Measurements from ENCODE around the gene ANO4. TPM values are rescaled to one million over a fixed set of nuclear protein-coding genes. Genes with fewer than 3 reads are reported as not detected.
"Not testable (repeated sequence)": the region's sequence is repeated elsewhere in the genome, so short reads cannot be mapped to it uniquely, and the experiment has no call there.

The ANO4 gene
- total RNA-seq, 1 experiment from 2014 or later, result 0.24 TPM

DNA sequence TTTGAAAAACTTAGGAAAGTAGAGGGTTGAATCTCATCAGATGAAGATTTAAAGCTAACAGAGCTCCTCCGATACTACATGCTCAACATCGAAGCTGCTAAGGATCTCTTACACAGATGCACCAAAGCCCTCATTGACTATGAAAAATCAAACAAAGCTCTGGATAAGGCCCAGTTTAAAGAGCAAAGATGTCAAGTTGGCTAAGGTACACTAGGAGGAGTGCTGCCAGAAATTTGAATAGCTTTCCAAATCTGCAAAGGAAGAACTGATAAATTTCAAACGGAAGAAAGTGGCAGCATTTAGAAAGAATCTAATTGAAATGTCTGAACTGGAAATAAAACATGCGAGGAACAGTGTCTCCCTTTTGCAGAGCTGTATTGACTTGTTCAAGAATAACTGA, 274.3 kb downstream of the ANO4 start:
- no peaks in the 10 kb centered on the region for H3K27me3 ChIP-seq (replicated peaks)

GRCh38 chr12:101074940-101075680, 280.5 kb downstream of the ANO4 start:
- H3K4me1 ChIP-seq (replicated peaks), result no peaks in the 10 kb centered on the region
- H3K27me3 ChIP-seq (replicated peaks), result no peaks in the 10 kb centered on the region
- no peak overlapping the region for H3K4me3 ChIP-seq
- no peaks in the 10 kb centered on the region for H3K9me3 ChIP-seq (replicated peaks)
- no peak for DNase-seq (ENCODE audit: low read depth in 1 of 2, low spot score in 2 of 2)
- H3K27ac ChIP-seq, result no peak overlapping the region
- no peaks in the 10 kb centered on the region for H3K36me3 ChIP-seq

More for the DNA sequence above, 274.3 kb downstream of the ANO4 start:
- Histone ChIP-seq H3K27ac (no peak overlapping the region), H3K4me3 (no peak overlapping the region), H3K4me1 (replicated peaks) (no peaks in the 10 kb centered on the region), H3K36me3 (no peaks in the 10 kb centered on the region), H3K9me3 (replicated peaks) (no peaks in the 10 kb centered on the region)
- no peak for DNase-seq (ENCODE audit: low read depth in 1 of 2, low spot score in 2 of 2)

DNA sequence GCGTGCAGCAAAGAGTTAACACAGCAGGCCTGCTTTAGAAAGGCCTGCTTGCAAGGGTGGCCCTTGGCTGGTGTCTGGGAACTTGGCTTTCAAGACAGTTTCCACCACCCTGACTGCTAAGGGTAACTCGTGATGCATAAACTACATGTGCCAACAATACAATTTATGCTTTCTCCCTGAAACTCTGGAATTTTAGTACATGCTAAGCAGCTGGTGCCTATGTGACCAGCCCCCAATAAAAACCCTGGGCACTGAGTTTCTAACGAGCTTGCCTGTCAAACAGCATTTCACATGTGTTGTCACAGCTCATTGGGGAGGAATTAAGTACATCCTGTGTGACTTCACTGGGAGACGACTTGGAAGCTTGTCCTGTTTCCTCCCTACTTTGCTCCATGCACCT, 282.3 kb downstream of the ANO4 start:
- Histone ChIP-seq H3K9me3 (replicated peaks) (no peaks in the 10 kb centered on the region), H3K4me1 (replicated peaks) (no peaks in the 10 kb centered on the region), H3K4me3 (no peak overlapping the region), H3K36me3 (no peaks in the 10 kb centered on the region), H3K27ac (no peak overlapping the region), H3K27me3 (replicated peaks) (no peaks in the 10 kb centered on the region)
- DNase-seq (ENCODE audit: low read depth in 1 of 2, low spot score in 2 of 2), result no peak

GRCh38 chr12:101077791-101078528, 283.4 kb downstream of the ANO4 start:
- H3K36me3 ChIP-seq, result no peaks in the 10 kb centered on the region
- no peak for DNase-seq (ENCODE audit: low read depth in 1 of 2, low spot score in 2 of 2)
- H3K27ac ChIP-seq, result no peak overlapping the region
- no peaks in the 10 kb centered on the region for H3K4me1 ChIP-seq (replicated peaks)
- no peaks in the 10 kb centered on the region for H3K9me3 ChIP-seq (replicated peaks)
- no peaks in the 10 kb centered on the region for H3K27me3 ChIP-seq (replicated peaks)
- no peak overlapping the region for H3K4me3 ChIP-seq

- H3K4me3 ChIP-seq, result no peak overlapping the region
- no peaks in the 10 kb centered on the region for H3K36me3 ChIP-seq
- H3K4me1 ChIP-seq (replicated peaks), result no peaks in the 10 kb centered on the region
- no peak for DNase-seq (ENCODE audit: low read depth in 1 of 2, low spot score in 2 of 2)
- no peaks in the 10 kb centered on the region for H3K27me3 ChIP-seq (replicated peaks)
- no peaks in the 10 kb centered on the region for H3K9me3 ChIP-seq (replicated peaks)
- no peak overlapping the region for H3K27ac ChIP-seq
Measured at GRCh38 chr12:101078536-101079285, 284.1 kb downstream of the ANO4 start.

GRCh38 chr12:101082706-101083105, 288.1 kb downstream of the ANO4 start:
- no peak overlapping the region for H3K4me3 ChIP-seq
- H3K4me1 ChIP-seq (replicated peaks), result no peaks in the 10 kb centered on the region
- H3K27me3 ChIP-seq (replicated peaks), result no peaks in the 10 kb centered on the region
- no peaks in the 10 kb centered on the region for H3K9me3 ChIP-seq (replicated peaks)
- no peak for DNase-seq (ENCODE audit: low read depth in 1 of 2, low spot score in 2 of 2)
- H3K36me3 ChIP-seq, result no peaks in the 10 kb centered on the region
- H3K27ac ChIP-seq, result no peak overlapping the region

DNA sequence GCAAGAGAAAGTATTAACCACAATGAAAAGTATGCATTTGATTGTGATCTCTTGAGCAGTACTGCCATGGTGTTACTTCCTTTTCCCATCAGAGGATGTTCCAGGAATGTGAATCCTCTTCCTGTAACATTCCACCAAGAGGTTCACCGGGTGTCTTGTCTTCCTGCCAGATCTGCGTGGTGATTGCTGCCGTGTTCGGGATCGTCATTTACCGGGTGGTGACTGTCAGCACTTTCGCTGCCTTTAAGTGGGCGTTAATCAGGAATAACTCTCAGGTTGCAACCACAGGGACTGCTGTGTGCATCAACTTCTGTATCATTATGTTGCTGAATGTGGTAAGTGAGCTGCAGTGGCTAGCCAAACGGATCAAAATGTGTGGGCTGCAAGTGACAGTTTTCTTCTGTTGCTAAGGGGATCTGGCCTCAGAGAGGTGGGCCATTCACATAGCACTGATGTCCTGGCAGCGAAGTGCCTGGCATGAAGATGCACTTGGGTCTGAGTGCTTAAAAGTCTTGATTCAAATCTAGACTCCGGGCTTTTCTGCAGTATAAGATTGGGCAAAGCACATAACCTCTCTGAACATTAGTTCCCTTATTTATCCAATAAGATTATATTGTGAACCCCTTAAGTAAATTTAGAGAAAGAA, 292.0 kb downstream of the ANO4 start:
- no peaks in the 10 kb centered on the region for H3K4me1 ChIP-seq (replicated peaks)
- H3K9me3 ChIP-seq (replicated peaks), result no peaks in the 10 kb centered on the region
- H3K27me3 ChIP-seq (replicated peaks), result no peaks in the 10 kb centered on the region
- no peak for DNase-seq (ENCODE audit: low read depth in 1 of 2, low spot score in 2 of 2)
- no peak overlapping the region for H3K4me3 ChIP-seq
- no peaks in the 10 kb centered on the region for H3K36me3 ChIP-seq
- H3K27ac ChIP-seq, result no peak overlapping the region

DNA sequence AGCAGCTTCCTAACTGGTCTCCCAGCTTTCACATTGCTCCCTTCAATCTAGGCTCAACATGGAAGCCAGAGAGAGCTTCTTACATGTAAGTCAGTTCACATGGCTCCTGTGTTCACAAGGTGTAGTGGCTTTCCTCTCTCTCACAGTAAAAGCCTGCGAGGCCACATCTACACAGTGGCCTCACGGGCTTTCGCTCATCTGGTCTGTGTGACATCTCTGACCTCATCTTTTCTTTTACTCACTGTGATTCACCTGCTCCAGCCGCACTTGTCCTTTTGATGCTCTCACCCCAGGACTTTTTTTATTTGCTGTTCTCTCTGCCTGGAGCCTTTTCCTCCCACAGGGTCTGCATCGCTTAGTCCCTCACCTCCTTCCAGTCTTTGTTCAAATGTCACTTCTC, 293.3 kb downstream of the ANO4 start:
- Histone ChIP-seq H3K36me3 (no peaks in the 10 kb centered on the region), H3K4me1 (replicated peaks) (no peaks in the 10 kb centered on the region), H3K27me3 (replicated peaks) (no peaks in the 10 kb centered on the region), H3K4me3 (no peak overlapping the region), H3K27ac (no peak overlapping the region), H3K9me3 (replicated peaks) (no peaks in the 10 kb centered on the region)
- DNase-seq (ENCODE audit: low read depth in 1 of 2, low spot score in 2 of 2), result no peak

- Histone ChIP-seq H3K36me3 (no peaks in the 10 kb centered on the region), H3K4me1 (replicated peaks) (no peaks in the 10 kb centered on the region), H3K27me3 (replicated peaks) (no peaks in the 10 kb centered on the region), H3K27ac (no peak overlapping the region), H3K4me3 (no peak overlapping the region), H3K9me3 (replicated peaks) (no peaks in the 10 kb centered on the region)
- DNase-seq (ENCODE audit: low read depth in 1 of 2, low spot score in 2 of 2), result no peak
Measured at GRCh38 chr12:101089271-101089670, 294.7 kb downstream of the ANO4 start.

DNA sequence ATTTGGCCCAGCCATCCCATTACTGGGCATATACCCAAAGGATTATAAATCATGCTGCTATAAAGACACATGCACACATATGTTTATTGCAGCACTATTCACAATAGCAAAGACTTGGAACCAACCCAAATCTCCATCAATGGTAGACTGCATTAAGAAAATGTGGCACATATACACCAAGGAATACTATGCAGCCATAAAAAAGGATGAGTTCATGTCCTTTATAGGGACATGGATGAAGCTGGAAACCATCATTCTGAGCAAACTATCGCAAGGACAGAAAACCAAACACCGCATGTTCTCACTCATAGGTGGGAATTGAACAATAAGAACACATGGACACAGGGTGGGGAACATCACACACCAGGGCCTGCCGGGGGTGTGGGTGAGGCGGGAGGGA, 295.6 kb downstream of the ANO4 start:
- H3K27ac ChIP-seq; H3K9me3 ChIP-seq (replicated peaks); DNase-seq (ENCODE audit: low read depth in 1 of 2, low spot score in 2 of 2); H3K4me1 ChIP-seq (replicated peaks); H3K36me3 ChIP-seq; H3K4me3 ChIP-seq; H3K27me3 ChIP-seq (replicated peaks): not testable (repeated sequence)

- Histone ChIP-seq H3K9me3 (replicated peaks) (no peaks in the 10 kb centered on the region), H3K4me3 (no peak overlapping the region), H3K4me1 (replicated peaks) (no peaks in the 10 kb centered on the region), H3K27ac (no peak overlapping the region), H3K27me3 (replicated peaks) (no peaks in the 10 kb centered on the region), H3K36me3 (no peaks in the 10 kb centered on the region)
- no peak for DNase-seq (ENCODE audit: low read depth in 1 of 2, low spot score in 2 of 2)
Measured at GRCh38 chr12:101097829-101098580, 303.4 kb downstream of the ANO4 start.

DNA sequence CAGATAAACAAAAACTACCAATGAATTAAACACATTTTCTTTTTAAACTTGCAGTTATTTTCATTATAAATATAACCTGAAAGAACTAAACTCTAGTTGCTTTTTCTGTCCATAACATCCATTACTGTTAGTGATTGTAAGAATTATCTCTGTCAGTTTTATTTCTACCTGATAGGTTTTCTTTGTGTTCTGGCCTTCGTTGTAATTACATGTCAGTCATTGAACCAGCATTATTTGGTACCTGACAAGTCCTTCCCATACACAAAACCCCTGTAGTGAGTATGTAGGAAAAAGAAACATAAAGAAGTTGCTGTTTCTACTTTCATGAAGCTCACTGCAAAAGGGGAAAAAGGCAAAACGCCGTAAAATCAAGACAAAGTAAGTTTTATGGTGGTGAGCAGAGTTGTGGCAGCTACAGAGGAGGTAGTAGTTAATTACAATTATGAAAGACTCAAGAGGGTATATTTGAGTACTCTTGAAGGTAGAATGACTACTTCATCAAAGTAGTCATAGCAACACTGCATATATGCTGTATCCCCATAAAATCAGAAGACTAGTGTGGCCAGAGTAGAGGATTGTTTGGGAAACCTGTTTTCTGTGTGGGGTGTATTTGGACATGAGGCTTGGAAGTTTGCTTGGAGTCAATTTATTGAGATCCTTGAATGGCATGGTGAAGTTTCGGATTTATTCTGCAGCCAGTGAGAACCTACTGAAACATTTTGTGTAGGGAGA, 312.6 kb downstream of the ANO4 start:
- Histone ChIP-seq H3K36me3 (no peaks in the 10 kb centered on the region), H3K27ac (no peak overlapping the region), H3K9me3 (replicated peaks) (no peaks in the 10 kb centered on the region), H3K4me1 (replicated peaks) (no peaks in the 10 kb centered on the region), H3K27me3 (replicated peaks) (no peaks in the 10 kb centered on the region), H3K4me3 (no peak overlapping the region)
- no peak for DNase-seq (ENCODE audit: low read depth in 1 of 2, low spot score in 2 of 2)

DNA sequence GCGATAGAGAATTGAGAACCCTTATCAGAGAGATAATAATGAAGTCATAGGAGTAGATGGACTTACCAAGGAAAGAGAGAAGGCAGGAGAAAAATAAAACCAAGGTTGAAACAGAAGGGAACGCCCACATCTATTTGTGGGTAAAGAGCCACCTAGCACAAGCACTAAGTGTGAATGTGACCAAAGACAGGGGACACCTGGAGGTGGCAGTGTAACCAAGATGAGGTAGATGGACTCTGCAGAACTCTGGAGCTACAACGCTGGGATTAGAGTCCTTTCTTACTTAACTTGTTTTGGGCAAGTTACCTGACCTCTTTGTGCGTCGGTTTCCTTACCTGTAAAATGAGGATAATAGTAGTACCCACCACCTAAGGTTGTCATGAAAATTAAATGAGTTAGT, 313.6 kb downstream of the ANO4 start:
- H3K9me3 ChIP-seq (replicated peaks), result no peaks in the 10 kb centered on the region

More for the DNA sequence above, 313.6 kb downstream of the ANO4 start:
- Histone ChIP-seq H3K4me3 (no peak overlapping the region), H3K36me3 (no peaks in the 10 kb centered on the region), H3K27me3 (replicated peaks) (no peaks in the 10 kb centered on the region), H3K27ac (no peak overlapping the region), H3K4me1 (replicated peaks) (no peaks in the 10 kb centered on the region)
- no peak for DNase-seq (ENCODE audit: low read depth in 1 of 2, low spot score in 2 of 2)
